Common myeloid progenitor, CD34-positive (primary cell): ENCODE results near the gene HDAC9.
"Not testable (repeated sequence)": the region's sequence is repeated elsewhere in the genome, so short reads cannot be mapped to it uniquely, and the experiment has no call there.

Experiments used
- CTCF ChIA-PET: fragments of 350-600 bp; sonication (Branson Sonifier 250); formaldehyde crosslinking; loops from one replicate; lab custom pipeline; 2021; ENCODE audit warnings: antibody characterized with exemption; lab: Charles Lee
- POLR2A ChIA-PET: fragments of 350-600 bp; sonication (Branson Sonifier 250); formaldehyde crosslinking; loops from one replicate; lab custom pipeline; 2021; ENCODE audit warnings: antibody characterized with exemption; lab: Charles Lee
- DNase-seq, 3 donors: peaks; one replicate each; pipeline versions ENCODE4 v3.0.0 to v3.0.0-alpha.2; 2013
- H3K27ac ChIP-seq, 2 experiments: 1 replicate in 1 of 2; 2 replicates in 1 of 2; pipeline ENCODE4 v1.7.0; 2013; ENCODE audit warnings: inconsistent platforms in 2 of 2, low read length in 2 of 2, mild to moderate bottlenecking in 2 of 2, low read depth in 1 of 2, moderate library complexity in 1 of 2; ENCODE audit not compliant: severe bottlenecking in 2 of 2, insufficient read depth in 1 of 2, poor library complexity in 1 of 2
- H3K27me3 ChIP-seq, 5 experiments: replicated peaks in 2 of 5; 1 replicate in 3 of 5; 2 replicates in 2 of 5; pipeline versions ENCODE4 v1.6.1 to v1.7.0; 2013; ENCODE audit warnings: low read length in 4 of 5, mild to moderate bottlenecking in 2 of 5, moderate library complexity in 2 of 5, inconsistent platforms in 1 of 5; ENCODE audit not compliant: insufficient read depth in 5 of 5, control insufficient read depth in 4 of 5
- H3K36me3 ChIP-seq, 4 experiments: 1 replicate in 2 of 4; 2 replicates in 2 of 4; pipeline versions ENCODE4 v1.6.1 to v1.7.0; 2013; ENCODE audit warnings: low read length in 3 of 4, control low read depth in 1 of 4, mild to moderate bottlenecking in 1 of 4; ENCODE audit not compliant: control insufficient read depth in 4 of 4, insufficient read depth in 4 of 4
- H3K4me1 ChIP-seq, 4 experiments: 1 replicate in 3 of 4; 2 replicates in 1 of 4; pipeline versions ENCODE4 v1.6.1 to v1.7.1; 2013; ENCODE audit warnings: low read length in 3 of 4, mild to moderate bottlenecking in 3 of 4, control low read depth in 1 of 4, inconsistent platforms in 1 of 4, moderate library complexity in 1 of 4; ENCODE audit not compliant: control insufficient read depth in 4 of 4, insufficient read depth in 4 of 4; ENCODE audit errors: control extremely low read depth in 1 of 4
- H3K4me3 ChIP-seq, 7 experiments: 1 replicate in 4 of 7; 2 replicates in 3 of 7; pipeline versions ENCODE4 v1.5.1 to v1.7.0; 2013; ENCODE audit warnings: mild to moderate bottlenecking in 7 of 7, low read length in 6 of 7, moderate library complexity in 6 of 7, inconsistent platforms in 2 of 7, low read depth in 2 of 7, control low read depth in 1 of 7; ENCODE audit not compliant: insufficient read depth in 4 of 7, control insufficient read depth in 1 of 7; ENCODE audit errors: extremely low read depth in 1 of 7
- H3K9me3 ChIP-seq, 5 experiments: 1 replicate in 4 of 5; 2 replicates in 1 of 5; pipeline versions ENCODE4 v1.6.1 to v1.7.1; 2013; ENCODE audit warnings: low read length in 4 of 5, mild to moderate bottlenecking in 2 of 5, inconsistent platforms in 1 of 5, low read depth in 1 of 5, moderate library complexity in 1 of 5; ENCODE audit not compliant: control insufficient read depth in 4 of 5, insufficient read depth in 2 of 5; ENCODE audit errors: control extremely low read depth in 1 of 5
- WGBS: methylation state at CpG from one replicate; pipeline ENCODE4 v1.1.5; 2013; ENCODE audit not compliant: insufficient coverage; 5-methylcytosine and 5-hydroxymethylcytosine counted together

HDAC9 gene

DNA sequence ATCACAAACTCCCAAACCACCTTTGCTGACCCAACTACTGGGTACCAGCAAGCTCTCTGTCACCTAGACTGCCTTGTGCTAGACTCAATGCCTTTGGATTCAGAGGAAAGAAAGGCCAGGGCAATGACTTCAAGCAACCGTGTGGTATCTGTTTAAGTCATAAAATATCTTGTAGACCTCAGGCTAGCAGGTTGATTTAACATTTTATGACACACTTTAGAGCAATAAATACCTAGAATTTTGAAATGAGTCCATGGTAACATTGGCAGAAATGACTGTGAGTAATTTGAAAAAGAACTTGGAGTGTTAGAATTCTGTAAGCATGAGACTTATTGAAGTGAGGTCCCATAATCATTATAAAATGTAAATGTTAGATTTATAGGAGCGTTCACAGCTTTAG, 534.7 kb downstream of the HDAC9 start:
- Histone ChIP-seq H3K9me3 (no peaks in the 10 kb centered on the region), H3K4me1 (no peaks in the 10 kb centered on the region), H3K27me3 (no peaks in the 10 kb centered on the region), H3K4me3 (no peak overlapping the region), H3K27ac (no peak overlapping the region), H3K36me3 (no peaks in the 10 kb centered on the region)
- CTCF ChIA-PET: no interaction called here
- no CpG with 5 or more reads among the region's 2 CpGs for WGBS
- POLR2A ChIA-PET: no interaction called here
- DNase-seq: no peak

DNA sequence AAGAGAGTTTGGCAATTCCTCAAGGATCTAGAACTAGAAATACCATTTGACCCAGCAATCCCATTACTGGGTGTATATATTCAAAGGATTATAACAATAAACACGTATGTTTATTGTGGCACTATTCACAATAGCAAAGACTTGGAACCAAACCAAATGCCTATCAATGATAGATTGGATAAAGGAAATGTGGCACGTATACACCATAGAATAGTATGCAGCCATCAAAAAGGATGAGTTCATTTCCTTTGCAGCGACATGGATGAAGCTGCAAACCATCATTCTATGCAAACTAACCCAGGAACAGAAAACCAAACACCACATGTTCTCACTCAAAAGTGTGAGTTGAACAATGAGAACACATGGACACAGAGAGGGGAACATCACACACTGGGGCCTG, 537.4 kb downstream of the HDAC9 start:
- H3K27ac ChIP-seq, H3K9me3 ChIP-seq, POLR2A ChIA-PET, H3K4me3 ChIP-seq, CTCF ChIA-PET, H3K27me3 ChIP-seq, DNase-seq, H3K4me1 ChIP-seq, H3K36me3 ChIP-seq: not testable (repeated sequence)
- WGBS: no CpG with 5 or more reads among the region's 3 CpGs

DNA sequence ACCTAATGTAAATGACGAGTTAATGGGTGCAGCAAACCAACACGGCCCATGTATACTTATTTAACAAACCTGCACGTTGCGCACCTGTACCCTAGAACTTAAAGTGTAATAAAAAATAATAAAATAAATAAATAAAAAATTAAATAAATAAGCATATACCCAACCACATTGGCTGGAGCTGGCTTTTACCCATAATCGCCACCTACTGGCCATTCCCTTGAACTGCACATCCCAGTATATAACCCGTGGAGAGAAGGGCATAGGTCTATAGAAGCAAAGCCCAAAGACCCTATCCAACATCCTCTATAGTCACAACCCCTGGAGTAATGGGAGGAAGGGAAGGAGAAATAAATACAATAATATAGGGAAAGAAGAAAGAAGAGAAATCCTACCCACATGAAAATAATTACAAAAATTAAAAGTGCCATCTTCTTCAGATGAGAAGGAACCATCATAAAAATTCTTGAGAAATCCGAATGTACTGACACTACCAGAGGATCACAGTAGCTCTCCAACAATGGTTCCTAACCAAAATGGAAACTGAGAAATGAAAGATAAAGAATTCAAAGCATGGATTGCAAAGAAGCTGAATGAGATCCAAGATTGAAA, 556.3 kb downstream of the HDAC9 start:
- peak; percentile 8 to 40 (median 24) for DNase-seq
- WGBS: no CpG with 5 or more reads among the region's 7 CpGs
- POLR2A ChIA-PET: no interaction called here

More for the DNA sequence above, 556.3 kb downstream of the HDAC9 start:
- Histone ChIP-seq H3K9me3 (peaks cover 0 to 7% (median 3%) of the 10 kb centered on the region in 5 experiments), H3K4me3 (no peak overlapping the region), H3K4me1 (no peaks in the 10 kb centered on the region), H3K36me3 (no peaks in the 10 kb centered on the region), H3K27me3 (no peaks in the 10 kb centered on the region), H3K27ac (no peak overlapping the region)
- CTCF ChIA-PET: interaction anchor here (2.2 kb wide), 1 partner anchor 359 kb away, joined by 7 read pairs; no protein-coding TSS in a partner anchor
